NCI-H2081 (cell line): ENCODE data around the gene CELF1.

Source experiments
- DNase-seq, 2 experiments: peaks; one replicate each; lab custom pipeline; 2025; lab: John Stamatoyannopoulos, UW

Gene CELF1

GRCh38 chr11:47417712-47418111 is 135.2 kb downstream of the CELF1 start:
- DNase-seq, result no peak

DNA sequence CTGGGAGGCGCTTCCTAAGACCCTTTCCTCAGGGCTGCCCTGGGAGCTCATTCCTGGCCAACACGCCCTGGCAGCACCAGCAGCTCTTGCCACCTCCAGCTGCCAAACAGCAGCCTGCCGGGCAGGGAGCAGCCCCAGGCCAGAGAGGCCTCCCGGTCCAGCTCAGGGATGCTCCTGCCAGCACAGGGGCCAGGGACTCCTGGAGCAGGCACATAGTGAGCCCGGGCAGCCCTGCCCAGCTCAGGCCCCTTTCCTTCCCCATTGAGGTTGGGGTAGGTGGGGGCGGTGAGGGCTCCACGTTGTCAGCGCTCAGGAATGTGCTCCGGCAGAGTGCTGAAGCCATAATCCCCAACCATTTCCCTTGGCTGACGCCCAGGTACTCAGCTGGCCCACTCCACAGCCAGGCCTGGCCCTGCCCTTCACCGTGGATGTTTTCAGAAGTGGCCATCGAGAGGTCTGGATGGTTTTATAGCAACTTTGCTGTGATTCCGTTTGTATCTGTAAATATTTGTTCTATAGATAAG is 136.9 kb downstream of the CELF1 start:
- no peak for DNase-seq
